GM10248 (cell line): ENCODE data around the gene ATG4B.

Experiments
- CTCF ChIA-PET: fragments of 300-600 bp; sonication (Branson Sonifier 250); formaldehyde crosslinking; extraction: SDS; loops from one replicate; lab custom pipeline; 2021; ENCODE audit warnings: antibody characterized with exemption; lab: Yijun Ruan, JAX
- POLR2A ChIA-PET: fragments of 350-650 bp; sonication (Branson Sonifier 250); formaldehyde crosslinking; extraction: SDS; loops from one replicate; lab custom pipeline; 2020; ENCODE audit warnings: antibody characterized with exemption; lab: Yijun Ruan, JAX
- DNase-seq: peaks from one replicate; pipeline ENCODE4 v3.0.0; 2012; ENCODE audit errors: extremely low spot score
- TF ChIP-seq, protein P1 (sequence below): IDR thresholded peaks from 2 replicates; pipeline ENCODE4 v1.5.1; 2012; ENCODE audit warnings: mild to moderate bottlenecking, low read depth; ENCODE audit errors: extremely low read depth, missing control alignments, control extremely low read depth

Gene ATG4B

DNA sequence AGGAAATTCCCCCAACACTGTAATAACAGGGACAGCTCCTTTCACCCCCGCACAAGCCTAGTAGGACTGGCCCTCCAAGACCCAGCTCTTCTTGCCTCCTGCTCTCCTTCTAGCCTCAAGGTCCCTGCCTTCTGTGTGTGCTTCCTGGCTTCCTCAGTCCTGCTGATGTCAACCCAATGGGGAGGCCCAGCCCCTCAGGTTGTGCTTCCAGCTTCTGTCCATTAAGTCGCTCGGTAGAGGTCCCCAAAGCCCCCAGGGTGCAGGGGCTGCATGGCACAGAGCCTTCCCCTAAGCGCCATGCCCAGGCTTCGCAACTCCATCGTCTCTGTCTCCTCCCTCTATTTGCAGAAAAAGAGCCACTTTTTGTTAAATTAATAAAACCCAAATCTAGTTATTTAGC is 39.9 kb upstream of the ATG4B start:
- POLR2A ChIA-PET = no interaction called here
- DNase-seq = no peak
- TF ChIP-seq, protein P1, sequence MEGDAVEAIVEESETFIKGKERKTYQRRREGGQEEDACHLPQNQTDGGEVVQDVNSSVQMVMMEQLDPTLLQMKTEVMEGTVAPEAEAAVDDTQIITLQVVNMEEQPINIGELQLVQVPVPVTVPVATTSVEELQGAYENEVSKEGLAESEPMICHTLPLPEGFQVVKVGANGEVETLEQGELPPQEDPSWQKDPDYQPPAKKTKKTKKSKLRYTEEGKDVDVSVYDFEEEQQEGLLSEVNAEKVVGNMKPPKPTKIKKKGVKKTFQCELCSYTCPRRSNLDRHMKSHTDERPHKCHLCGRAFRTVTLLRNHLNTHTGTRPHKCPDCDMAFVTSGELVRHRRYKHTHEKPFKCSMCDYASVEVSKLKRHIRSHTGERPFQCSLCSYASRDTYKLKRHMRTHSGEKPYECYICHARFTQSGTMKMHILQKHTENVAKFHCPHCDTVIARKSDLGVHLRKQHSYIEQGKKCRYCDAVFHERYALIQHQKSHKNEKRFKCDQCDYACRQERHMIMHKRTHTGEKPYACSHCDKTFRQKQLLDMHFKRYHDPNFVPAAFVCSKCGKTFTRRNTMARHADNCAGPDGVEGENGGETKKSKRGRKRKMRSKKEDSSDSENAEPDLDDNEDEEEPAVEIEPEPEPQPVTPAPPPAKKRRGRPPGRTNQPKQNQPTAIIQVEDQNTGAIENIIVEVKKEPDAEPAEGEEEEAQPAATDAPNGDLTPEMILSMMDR = no peak
- CTCF ChIA-PET = interaction anchor here (1.1 to 2.8 kb wide), 3 partner anchors 9 to 17 kb away, joined by 3 to 12 read pairs (median 3); no protein-coding TSS in a partner anchor

DNA sequence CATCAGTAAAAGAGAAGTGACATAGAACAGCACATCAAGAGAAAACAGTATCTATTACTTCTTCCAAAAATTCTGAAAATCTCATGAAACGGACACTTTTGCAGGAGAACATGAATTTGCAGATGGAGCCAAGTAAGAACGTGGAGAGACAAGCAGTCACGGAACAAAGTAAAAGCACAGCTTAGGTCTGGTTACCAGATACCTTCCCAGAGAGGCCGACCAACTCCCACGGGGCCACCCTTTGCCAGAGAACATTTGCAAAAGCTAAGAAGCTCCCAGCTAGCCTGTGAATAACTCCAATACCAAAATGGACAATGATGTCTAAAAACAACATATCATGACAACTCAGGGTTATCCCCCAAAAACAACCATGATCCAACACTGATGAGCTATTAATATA is 39.4 kb upstream of the ATG4B start:
- CTCF ChIA-PET = interaction anchor here (0.9 to 2.8 kb wide), 4 partner anchors 11 to 31 kb away, joined by 3 to 12 read pairs (median 3); no protein-coding TSS in a partner anchor
- TF ChIP-seq, protein P1 = no peak
- no peak for DNase-seq
- POLR2A ChIA-PET = interaction anchor here (0.6 kb wide), 1 partner anchor 15 kb away, joined by 5 read pairs; no protein-coding TSS in a partner anchor

DNA sequence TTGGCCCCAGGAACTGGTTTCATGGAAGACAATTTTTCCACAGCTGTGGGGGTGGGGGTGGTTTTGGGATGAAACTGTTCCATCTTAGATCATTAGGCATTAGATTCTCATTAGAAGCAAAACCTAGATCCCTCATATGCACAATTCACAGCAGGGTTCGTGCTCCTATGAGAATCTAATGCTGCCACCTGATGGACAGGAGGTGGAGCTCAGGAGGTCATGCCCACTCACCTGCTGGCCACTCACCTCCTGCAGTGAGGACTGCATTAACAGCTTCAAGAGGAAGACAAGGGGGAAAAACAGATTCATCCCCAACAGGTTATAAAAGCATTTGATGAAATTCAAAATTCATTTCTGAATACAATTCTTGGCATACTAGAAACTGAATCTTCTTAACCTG is 39.0 kb upstream of the ATG4B start:
- CTCF ChIA-PET = interaction anchor here (0.9 to 2.8 kb wide), 4 partner anchors 10 to 31 kb away, joined by 3 to 12 read pairs (median 3); no protein-coding TSS in a partner anchor
- no peak for DNase-seq
- POLR2A ChIA-PET = interaction anchor here (0.6 kb wide), 1 partner anchor 14 kb away, joined by 5 read pairs; no protein-coding TSS in a partner anchor
- TF ChIP-seq, protein P1 = peak; percentile 42

DNA sequence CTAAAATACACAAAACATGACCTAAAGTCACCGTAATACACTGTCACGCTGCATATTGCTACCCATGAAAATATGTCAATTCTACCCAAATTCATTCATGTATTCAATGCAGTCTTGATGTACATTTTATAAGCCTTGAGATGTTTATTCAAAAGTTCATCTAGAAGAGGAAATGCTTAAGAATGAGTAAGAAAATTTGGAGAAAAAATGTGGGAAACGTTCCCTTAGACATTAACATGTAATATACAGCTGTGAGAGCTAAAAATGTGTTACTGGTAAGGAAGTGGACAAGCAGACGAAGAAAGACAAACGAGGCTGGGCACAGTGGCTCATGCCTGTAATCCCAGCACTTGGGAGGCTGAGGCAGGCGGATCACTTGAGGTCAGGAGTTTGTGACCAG is 37.9 kb upstream of the ATG4B start:
- POLR2A ChIA-PET = no interaction called here
- TF ChIP-seq, protein P1 = no peak
- no peak for DNase-seq

DNA sequence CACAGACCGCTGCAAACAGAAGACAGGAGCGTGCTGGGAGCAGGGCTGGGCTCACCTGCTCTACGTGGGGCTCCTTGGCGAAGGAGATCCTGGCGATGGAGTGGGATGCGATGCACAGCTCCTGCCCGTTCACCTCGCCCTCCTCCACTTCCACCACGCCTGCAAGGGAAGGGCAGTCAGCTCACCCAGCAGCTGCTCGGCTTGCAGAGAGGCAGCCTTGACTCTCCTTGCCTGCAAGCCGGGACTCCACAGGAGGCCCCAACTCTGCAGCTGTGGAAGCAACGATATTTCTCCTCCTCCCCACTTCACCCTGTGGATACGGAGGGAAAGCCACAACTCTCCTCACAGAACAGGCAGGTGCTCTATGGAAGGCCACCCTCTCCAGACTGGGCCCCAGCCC is 35.7 kb upstream of the ATG4B start:
- ChIA-PET CTCF (no interaction called here), POLR2A (no interaction called here)
- TF ChIP-seq, protein P1 = no peak
- no peak for DNase-seq

More for the DNA sequence above, 37.9 kb upstream of the ATG4B start:
- CTCF ChIA-PET = interaction anchor here (2.8 kb wide), 1 partner anchor 9 kb away, joined by 12 read pairs; no protein-coding TSS in a partner anchor

DNA sequence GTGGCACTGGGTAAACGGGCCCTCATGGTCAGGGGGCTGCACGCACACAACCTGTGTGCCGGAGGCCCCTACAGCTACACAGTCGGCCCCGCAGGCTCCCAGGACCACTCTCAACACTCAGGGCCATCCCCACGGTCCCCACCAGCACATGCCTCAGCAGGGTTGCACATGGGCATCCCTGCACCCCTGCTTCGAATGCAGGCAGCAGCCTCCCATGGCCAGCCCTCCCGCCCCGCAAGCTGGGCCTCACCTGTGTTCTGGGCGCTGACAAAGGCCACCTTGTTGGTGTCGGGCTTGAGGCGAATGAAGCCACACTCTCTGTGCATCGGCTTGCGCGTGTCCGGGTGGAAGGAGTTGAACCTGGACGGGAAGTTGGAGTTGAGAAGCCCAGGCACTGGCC is 34.8 kb upstream of the ATG4B start:
- ChIA-PET POLR2A (no interaction called here), CTCF (interaction anchor here (1.4 kb wide), 1 partner anchor 9 kb away, joined by 3 read pairs; no protein-coding TSS in a partner anchor)
- TF ChIP-seq, protein P1 = no peak
- DNase-seq = no peak
